ENCODE results near the gene JAZF1.

DNA sequence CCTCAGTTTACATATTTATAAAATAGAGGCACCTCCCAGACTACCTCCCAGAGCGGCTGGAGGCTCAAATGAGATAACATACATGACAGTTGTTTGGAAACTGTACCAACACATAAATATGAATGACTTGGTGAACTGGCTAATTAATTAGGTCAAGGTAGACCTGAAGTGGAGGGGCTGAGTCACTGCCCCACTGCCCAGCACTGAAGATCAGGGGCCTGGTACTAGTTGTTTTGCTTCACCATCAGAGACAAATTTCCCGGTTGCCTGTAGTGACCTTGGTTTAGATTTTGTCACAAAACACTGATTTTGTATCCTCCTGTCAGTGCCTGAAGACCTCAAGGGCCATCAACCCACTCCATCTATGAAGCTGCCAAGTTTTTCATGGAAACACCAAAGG lies 41.8 kb downstream of the JAZF1 start:
- TF ChIP-seq, protein P1, sequence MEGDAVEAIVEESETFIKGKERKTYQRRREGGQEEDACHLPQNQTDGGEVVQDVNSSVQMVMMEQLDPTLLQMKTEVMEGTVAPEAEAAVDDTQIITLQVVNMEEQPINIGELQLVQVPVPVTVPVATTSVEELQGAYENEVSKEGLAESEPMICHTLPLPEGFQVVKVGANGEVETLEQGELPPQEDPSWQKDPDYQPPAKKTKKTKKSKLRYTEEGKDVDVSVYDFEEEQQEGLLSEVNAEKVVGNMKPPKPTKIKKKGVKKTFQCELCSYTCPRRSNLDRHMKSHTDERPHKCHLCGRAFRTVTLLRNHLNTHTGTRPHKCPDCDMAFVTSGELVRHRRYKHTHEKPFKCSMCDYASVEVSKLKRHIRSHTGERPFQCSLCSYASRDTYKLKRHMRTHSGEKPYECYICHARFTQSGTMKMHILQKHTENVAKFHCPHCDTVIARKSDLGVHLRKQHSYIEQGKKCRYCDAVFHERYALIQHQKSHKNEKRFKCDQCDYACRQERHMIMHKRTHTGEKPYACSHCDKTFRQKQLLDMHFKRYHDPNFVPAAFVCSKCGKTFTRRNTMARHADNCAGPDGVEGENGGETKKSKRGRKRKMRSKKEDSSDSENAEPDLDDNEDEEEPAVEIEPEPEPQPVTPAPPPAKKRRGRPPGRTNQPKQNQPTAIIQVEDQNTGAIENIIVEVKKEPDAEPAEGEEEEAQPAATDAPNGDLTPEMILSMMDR (IDR thresholded peaks at IDR 0.05): no peak
- no peak for TF ChIP-seq POLR2A (IDR thresholded peaks at IDR 0.05)
